Stimulated activated naive CD4-positive, alpha-beta T cell treated with Interleukin-2 at 50 U/mL for 16 hours (primary cell): ENCODE measurements around the gene DOK5.

Experiments
- DNase-seq: peaks from one replicate; lab custom pipeline; 2025; lab: John Stamatoyannopoulos, UW

DOK5 gene

DNA sequence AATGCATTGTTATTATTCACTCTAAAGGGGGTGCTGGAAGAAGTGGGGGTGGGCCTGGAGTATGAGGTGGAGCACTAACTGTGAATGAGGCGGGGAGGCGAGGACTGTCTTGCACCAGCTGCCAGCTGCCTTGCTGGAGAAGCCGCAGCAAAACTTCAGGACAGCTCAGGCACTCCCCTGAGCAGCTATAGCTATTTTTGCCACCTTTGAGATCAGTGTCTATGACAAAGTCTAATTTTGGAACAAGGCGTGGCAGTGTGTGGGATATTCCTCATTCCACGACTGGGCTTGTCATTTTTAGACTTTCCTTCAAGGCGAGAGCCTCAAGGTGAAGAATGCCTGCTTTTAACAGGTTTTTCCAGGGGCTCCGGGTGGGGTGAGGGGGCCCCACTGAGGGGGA is 143.8 kb downstream of the DOK5 start:
- no peak for DNase-seq

DNA sequence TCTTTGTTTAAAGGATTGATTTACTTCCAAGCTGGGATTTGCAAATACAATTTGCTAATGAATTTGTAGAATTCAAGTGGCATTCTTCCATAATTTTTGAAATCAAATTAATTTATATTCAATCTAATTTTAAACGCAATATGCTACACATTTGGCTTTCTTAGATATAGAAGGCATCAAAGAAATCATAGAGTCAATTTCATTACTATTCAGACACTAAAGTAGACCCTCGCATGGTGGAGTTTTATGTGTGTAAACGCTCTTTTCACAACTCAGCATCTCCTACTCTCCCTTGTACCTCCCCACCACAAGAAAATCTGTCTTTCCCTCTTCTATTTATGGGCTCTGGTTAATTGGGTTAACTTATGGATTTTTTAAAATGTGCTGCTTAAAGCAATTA is 144.3 kb downstream of the DOK5 start:
- no peak for DNase-seq

DNA sequence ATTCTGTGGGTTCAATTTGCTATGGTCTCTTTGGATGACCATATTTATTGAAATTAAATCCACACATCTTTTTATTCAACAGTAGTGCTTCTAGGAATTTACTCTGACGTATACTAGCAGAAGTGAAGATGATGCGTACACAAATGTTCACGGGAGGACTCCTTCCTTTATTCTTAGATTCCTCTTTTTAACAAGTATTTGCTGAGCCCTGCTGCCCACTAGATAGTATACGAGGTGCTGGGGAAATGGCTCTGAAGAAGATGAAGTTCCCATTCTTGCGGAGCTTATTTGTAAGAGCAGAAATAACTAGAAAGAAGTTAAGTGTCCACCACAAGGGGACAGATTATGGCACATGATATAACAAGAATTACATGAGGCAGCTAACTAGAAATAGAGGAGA is 145.2 kb downstream of the DOK5 start:
- no peak for DNase-seq

DNA sequence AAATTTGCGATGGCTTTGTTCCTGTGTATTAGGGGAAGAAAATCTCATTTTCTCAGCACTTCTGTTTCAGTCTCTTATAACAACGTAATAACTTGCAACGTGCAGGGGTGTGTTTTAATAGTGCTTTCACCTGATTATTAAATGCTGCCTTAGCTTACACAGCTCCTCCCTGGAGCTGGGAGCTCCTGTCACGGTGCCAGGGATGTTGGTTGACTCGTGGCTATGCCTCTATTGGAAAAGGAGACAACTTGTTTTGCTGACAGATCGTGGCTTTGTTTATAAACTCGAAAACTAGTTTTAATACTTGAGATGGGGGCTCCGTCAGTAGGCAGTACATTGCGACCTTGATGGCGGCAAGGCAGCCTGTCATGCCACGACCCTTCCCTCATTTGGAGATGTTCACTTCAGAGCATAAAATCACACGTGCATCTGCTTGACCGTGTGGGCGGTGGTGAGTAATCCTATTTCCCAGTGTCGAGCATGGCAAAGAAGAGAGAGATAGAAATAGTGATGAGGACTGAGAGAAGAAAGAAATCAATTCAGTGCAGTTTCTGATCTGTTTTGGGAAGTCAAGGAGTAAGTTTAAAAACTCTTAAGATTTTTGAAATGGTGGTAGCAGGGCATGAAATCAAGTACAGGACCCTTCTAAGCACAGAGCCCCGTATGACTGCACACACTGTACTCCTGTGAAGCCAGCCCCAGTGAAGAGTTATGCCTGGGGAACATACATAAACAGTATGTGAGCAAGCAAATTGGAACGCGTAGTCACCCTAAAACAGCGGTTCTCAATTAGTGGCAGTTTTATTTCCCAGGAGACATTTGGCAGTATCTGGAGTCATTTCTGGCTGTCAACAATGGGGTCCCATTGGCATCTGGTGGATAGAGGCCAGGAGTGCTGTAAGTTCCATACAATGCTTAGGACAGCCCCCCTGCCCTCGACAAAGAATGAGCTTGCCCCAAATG is 147.2 kb downstream of the DOK5 start:
- DNase-seq, result no peak

DNA sequence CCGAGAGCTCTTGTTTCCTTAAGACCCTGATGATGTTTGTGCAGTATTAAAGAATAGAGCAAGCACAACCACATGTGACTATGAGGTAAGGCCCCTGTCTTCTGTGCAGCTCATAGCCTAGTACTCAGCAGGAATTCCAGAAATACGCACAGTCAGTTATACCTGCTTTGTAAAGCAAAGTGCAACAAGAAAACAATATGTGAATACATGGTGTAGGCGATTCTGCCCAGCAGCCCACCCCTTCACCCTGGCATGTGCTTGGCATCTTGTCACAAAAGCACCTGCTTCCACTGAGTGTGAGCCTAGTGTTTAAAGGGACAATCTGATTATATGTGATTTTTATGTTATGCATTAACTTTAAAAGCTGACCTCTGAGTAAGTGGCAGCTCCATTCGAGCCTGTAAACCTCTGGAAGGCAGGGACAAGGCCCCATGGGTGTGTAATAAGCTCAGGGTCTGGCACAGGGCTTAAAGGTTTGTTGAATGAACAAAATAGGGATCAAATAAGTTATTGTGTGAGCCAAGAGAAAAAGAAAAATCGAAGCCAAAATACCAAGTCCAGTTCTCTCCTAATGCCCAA is 148.7 kb downstream of the DOK5 start:
- DNase-seq, result no peak

DNA sequence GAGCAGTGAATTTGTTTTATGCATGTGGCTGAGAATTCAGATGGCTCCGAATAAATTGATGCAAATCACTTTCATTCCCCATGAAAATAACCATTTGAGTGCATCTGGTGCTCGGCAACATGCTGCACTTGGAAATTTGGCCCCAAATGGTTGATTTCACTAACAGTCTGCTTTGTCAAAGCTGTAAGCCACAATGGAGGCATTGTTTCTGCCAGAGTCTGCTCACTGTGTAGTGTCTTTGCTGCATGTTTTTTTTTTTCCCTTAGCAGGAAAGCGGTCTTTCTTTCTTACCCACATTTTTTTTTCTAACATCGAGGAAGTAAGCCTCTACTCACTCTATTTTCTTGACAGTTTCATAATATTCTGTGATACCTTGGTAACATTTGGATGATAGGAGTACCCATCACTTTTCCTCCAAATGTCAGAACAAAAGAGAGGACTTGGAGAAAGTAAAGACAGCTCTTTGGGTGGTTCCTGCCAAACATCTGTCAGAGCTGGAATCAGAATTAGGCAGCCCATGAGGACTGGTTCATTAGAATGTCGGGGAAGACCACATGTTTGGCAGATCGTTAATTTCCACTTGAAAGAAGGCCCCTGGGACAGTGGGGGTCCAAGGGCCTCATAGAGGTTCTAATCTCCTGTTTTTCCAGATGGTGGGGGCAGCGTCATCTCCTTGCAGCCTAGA is 149.5 kb downstream of the DOK5 start:
- no peak for DNase-seq

DNA sequence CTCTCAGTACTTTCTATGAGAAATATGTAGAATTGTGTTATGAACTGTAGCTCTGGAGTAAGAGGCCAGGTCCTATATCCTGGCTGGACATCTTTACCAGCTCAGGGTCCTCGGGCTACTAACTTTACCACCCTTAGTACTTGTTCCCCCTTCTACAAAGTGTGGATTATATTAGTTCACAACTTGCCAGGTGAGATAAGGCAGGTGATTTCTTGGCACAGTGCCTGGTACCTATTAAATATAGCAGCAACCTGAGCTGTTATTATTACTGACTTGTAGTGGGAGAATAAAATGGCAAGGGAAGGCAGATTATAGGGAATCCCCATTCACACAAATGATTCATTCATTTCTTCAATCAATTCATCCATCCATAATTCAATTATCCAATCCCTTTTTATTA is 150.1 kb downstream of the DOK5 start:
- no peak for DNase-seq

DNA sequence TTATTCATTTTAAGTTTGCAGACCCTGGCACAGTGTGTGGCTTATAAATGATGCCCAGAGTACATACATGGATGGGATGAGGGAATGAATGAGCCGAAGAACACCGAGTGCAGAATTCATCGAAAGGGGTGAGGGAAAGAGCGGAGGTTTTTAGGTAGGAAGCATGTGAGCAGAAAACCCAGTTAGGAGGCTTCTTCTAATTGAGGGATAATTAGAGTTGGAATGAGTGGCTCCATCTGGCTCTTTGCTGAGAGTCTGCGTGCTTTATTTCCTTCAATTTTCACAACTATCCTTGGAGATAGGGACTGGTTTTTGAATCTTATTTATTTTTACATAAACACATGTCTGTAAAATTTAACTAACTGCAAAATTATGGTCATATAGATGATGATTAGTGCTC is 150.7 kb downstream of the DOK5 start:
- DNase-seq, result no peak

DNA sequence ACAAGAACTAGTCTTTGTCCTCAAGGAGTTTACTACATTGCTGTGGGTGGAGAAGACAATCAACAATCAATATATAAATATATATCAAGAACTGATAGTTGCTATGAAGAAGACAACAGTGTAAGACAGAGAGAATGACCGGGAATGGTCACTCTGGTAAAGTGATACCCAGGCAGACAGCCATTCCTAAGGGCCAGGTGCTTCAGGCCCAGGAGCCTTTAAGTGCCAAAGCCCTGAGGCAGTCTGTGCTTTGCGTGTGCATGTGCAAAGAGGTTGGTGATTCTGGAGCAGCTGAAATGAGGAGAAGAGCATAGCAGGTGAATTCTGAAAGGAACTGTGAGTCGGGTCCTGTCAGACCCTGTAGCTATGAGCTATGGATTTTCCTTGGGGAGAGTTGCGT is 154.2 kb downstream of the DOK5 start:
- DNase-seq, result no peak

DNA sequence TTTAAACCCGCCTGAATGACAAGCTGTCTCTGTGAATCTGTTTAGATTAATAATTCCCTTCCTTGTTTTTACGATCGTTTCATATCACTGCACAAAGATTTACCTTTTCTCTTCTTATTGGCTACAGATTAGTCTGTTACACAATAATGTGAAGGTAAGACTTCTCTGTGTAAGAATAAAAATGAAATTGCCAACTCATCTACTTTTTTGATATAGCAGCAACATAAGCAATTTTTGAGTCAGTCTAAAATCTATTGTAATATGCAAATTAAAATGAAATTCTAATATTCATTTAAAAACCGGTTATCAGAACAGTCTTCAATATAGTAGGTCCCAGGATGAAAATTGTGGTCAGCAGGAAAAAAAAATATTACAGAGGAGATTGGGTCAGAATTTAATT is 155.2 kb downstream of the DOK5 start:
- DNase-seq, result no peak

DNA sequence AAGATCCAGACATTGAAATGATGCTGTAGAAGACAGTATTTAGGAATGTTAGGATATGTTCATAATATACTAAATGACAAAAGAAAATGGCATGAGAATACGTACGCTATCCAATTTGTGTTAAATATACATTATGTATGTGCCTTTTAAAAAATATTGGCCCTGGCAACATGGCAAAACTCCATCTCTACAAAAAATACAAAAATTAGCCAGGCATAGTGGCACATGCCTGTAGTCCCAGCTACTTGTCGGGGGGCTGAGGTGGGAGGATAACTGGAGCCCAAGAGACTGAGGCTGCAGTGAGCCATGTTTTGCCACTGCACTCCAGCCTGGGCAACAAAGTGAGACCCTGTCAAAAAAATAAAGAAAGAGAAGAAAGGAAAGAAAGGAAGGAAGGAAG is 155.7 kb downstream of the DOK5 start:
- no peak for DNase-seq

DNA sequence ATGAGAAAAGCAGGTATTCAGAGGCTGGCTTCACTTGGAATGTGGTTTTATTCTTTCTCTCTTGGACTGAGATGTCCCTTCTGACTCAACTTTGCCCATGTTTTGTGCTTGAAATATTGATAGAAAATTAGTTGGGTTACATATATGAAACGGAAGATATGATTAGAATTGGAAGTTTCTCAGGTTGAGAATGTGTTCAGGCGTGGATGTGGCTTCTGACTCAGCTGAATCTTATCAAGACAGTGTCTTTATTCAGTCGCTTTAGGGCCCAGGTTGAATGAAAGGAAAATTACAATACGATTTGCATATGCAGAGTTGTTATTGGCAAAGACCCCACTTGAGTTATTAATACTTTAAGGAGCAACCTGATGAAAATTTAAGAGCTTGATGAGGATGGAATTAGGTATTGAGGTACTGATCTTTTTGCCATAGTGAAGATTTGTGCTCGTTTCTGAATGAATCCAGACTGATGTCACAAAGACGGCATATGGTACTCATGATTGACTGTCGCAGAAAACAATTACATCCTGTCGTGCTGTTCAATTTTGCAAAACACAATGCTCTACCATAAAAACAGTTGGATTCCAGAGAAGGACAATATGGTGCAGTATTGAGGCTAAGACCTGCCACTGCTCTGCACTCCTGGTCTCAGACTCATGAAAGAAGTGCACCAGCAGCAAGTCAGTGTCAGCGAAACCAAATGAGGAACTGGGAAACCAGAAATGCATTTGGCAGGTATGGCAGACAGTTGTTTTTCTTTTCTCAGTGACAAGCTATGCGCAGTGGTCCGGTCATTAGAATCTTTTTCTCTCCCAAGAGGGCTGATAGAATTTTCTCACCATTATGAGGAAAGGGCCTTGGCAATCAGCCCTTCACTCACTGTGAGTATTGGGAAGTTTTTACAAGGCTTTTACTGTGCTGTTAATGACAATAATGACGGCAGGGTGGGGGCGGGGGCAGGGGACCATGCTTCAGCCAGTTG is 158.3 kb downstream of the DOK5 start:
- no peak for DNase-seq

DNA sequence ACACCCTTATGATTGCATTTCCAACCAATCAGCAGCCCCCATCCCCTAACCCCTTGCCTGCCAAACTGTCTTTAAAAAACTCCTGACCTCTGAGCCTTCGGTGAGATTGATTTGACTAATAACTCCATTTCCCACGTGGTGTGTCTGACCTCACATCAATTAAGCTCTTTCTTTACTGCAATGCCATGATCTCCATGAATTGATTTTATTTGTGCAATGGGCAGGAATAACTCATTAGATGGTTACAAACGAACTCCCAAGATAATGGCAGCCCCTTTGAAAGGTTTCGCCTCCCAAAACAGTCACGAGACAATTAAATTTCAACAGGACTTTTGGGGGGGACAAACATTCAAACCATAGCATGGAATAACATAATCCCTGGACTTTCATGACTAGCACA is 161.2 kb downstream of the DOK5 start:
- no peak for DNase-seq

DNA sequence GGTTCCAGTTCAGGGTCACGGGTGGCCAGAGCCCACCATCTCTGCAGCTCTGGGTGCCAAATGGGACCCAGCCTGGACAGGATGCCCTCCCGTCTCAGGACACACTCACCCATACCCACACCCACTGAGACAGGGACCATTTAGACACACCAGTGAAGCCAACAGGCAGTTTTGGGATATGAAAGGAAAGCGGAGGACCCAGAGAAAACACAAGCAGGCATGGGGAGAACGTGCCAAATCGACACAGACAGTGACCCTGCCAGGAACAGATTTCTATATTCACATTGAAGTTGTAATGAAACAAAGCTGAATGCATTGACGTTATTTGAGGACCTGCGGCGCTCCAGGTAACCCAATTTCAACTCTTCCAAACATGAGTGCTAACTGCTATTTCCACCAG is 164.5 kb downstream of the DOK5 start:
- no peak for DNase-seq

DNA sequence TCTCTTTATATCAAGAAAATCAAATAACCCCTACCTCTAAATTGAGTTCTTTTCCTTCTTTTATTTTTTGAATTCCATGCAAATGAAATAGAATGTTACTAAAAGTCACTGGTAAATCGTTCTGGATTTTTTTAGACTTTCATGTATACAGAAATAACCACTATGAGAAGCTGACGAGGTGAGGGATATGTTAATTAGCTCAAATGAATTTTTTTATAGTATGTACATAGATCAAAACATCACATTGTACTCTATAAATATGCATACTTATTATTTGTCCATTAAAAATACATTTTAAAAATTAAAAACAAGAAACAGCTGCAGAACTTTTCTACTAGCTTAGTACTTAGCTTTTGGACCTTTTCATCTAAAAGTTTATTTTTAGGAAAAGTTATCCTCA is 165.4 kb downstream of the DOK5 start:
- DNase-seq, result no peak

DNA sequence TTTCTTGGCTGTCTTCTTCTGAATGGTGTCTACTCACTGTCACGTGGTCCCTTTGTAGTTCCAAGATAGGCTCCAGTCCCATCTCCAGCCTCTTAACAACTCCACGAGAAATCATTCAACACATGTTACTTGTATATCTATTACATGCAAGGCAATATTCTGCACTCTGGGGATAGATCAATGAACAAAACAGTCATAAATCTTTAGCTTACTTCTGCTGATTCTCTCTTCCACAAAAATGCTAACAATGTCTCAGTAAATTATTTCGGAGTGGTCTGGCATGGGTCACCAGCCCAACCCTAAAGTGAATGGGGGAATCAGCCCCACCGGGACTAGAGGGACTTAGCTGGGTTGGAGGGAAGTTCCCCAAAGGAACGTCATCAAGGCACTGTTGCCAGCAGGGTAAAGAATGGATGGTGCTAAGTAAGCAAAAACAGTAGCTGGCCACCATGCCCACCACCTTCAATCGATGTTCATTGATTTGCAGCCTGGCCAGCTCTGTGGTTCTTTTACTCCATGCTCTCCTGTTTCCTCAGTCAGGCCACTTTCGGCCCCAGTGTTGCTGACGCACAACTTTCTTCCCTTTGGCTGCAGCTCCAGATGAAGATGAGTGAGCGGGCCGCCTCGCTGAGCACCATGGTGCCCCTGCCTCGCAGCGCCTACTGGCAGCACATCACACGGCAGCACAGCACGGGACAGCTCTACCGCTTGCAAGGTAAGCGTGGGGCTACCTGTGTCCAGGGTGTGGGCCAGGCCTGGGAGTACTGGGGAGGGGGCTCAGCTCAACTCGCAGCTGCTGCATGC is 167.7 kb downstream of the DOK5 start:
- DNase-seq, result no peak

DNA sequence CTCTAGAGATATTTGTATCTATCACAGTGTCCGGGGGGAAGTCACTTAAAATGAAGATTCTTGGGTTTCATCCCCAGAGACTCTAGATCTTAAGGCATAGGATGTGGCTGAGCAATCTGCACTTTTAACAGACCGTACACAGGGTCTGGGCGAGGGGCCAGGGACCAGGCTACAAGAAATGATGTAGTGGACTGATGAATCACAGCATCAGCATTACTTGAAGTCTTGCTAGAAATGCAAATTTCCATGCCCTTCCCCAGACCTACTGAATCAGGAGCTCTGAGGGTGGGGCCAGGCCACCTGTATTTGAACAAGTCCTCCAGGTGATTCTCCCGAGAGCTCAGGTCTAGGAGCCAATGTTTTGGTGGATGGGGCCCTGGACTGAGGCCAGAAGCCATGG is 168.4 kb downstream of the DOK5 start:
- no peak for DNase-seq

DNA sequence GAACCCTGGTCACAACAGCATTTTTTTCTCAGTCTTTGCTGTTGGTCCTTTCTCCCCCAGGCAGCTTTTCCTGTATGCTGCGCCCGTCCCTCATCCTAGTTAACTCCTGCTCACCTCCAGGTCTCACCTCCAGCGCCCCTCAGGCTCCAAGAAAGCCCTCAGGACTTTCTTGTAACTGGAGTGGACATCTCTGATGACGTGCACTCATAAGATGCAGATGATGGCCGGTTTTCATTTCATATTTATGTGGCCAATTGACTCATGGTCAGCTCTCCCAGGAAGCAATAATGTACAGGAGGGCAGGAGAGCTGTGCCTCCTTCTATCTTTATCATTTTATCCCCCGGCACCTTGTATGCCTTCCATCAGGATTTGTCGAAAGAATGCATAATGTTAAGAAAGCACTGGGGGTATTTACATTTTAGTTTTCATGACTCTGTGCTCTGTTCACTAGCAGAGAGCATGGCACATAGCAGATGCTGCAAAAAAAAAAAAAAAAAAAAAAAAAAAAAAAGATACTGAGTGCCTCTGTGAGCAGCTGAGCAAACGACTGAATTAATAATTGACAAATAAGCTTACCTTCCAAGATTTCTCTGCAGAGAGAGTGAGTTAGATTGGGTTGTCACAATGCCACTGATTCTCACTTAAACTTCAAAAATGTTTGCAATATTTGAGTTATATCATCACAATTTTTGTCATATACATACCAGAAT is 170.2 kb downstream of the DOK5 start:
- no peak for DNase-seq

DNA sequence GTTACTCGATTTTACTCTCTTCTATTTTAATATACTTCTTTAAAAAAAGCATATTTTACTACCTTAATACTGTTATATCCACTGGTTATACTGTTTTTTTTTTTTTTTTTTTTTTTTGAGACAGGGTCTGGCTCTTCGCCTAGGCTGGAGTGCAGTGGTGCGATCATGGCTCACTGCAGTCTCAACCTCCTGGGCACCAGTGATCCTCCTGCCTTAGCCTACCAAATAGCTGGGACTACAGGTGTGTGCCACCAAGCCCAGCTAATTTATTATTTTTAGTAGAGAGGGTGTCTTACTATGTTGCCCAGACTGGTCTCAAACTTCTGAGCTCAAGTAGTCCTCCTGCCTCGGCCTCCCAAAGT is 170.7 kb downstream of the DOK5 start:
- DNase-seq, result no peak

DNA sequence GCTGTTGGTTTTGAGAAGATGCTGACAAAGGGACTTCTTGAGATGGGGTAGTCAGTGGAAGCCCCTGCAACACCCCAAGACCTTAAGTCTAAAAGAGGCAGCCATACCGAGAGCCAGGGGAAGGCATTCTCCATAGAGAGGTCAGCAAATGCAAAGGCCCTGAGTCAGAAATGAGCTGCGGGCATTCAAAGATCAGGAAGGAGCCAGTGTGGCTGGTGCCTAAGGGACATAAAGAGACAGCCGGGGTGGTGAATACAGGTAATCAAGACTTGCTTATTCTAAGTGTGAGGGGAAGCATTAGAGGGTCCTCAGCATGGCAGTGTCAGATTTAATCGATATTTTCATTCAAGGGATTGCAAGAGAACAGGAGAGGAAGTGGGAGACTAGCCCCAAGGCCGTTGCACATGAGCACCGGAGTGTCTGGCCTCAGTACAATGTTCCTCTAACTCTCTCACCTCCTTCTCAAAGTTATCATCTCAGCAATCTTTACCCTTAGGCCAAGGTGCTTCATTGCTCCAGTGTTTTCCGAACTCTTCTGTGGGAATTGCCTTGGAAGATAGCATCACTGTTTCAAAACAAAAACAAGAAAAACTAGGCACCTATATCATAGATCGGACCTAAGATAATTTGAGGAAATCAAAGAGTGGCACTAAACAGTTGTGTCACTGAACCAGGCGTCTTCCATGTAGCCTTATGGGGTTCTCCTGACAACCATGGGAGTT is 173.2 kb downstream of the DOK5 start:
- DNase-seq, result no peak
